Spleen (tissue), 11 donors: Measurements from ENCODE around the gene LCORL. TPM values are rescaled to one million over a fixed set of nuclear protein-coding genes. Genes with fewer than 3 reads are reported as not detected.
"Not testable (repeated sequence)": the region's sequence is repeated elsewhere in the genome, so short reads cannot be mapped to it uniquely, and the experiment has no call there.

Experiments used
- DNase-seq: peaks from one replicate; pipeline ENCODE4 v3.0.0-alpha.2; 2020
- H3K27ac ChIP-seq, 8 donors: fragments of 200-600 bp; sonication (generic) in 7 of 8; 1 replicate in 4 of 8; 2 replicates in 4 of 8; pipeline versions ENCODE4 v1.5.0 to v1.8.0; 2016 to 2021; ENCODE audit warnings: inconsistent platforms in 4 of 8, mild to moderate bottlenecking in 4 of 8, moderate library complexity in 1 of 8
- H3K27me3 ChIP-seq, 7 donors: fragments of 200-600 bp; sonication (generic) in 6 of 7; replicated peaks in 1 of 7; 1 replicate in 4 of 7; 2 replicates in 3 of 7; pipeline versions ENCODE4 v1.5.0 to v1.8.0; 2016 to 2021; ENCODE audit warnings: inconsistent platforms in 3 of 7, mild to moderate bottlenecking in 1 of 7
- H3K36me3 ChIP-seq, 6 donors: fragments of 200-600 bp; sonication (generic) in 5 of 6; 1 replicate in 4 of 6; 2 replicates in 2 of 6; pipeline versions ENCODE4 v1.5.0 to v1.8.0; 2016 to 2021; ENCODE audit warnings: inconsistent platforms in 2 of 6
- H3K4me1 ChIP-seq, 6 donors: fragments of 200-600 bp; sonication (generic) in 5 of 6; 1 replicate in 3 of 6; 2 replicates in 3 of 6; pipeline versions ENCODE4 v1.5.0 to v1.8.0; 2016 to 2021; ENCODE audit warnings: inconsistent platforms in 3 of 6
- H3K4me3 ChIP-seq, 8 donors: fragments of 200-600 bp; sonication (generic) in 7 of 8; 1 replicate in 4 of 8; 2 replicates in 4 of 8; pipeline versions ENCODE4 v1.5.0 to v1.8.0; 2016 to 2021; ENCODE audit warnings: inconsistent platforms in 4 of 8, mild to moderate bottlenecking in 4 of 8, moderate library complexity in 2 of 8
- H3K9me3 ChIP-seq, 8 donors: fragments of 200-600 bp; sonication (generic) in 7 of 8; 1 replicate in 4 of 8; 2 replicates in 4 of 8; pipeline versions ENCODE4 v1.5.0 to v1.8.0; 2016 to 2021; ENCODE audit warnings: inconsistent platforms in 4 of 8
- POLR2A ChIP-seq, 3 donors: fragments of 450-650 bp; IDR thresholded peaks; one replicate each; pipeline ENCODE4 v1.5.1; 2017; ENCODE audit warnings: antibody characterized with exemption in 3 of 3, mild to moderate bottlenecking in 1 of 3
- POLR2AphosphoS5 ChIP-seq, 3 donors: sonication (generic); formaldehyde crosslinking; IDR thresholded peaks; one replicate each; pipeline ENCODE4 v1.5.1; 2017; ENCODE audit warnings: antibody characterized with exemption in 3 of 3
- WGBS, 5 donors: extraction: QIAGEN DNeasy Blood & Tissue Kit in 3 of 5; methylation state at CpG; one replicate each; pipeline versions ENCODE4 v1.1.5 to v1.1.7; 2013 to 2018; 5-methylcytosine and 5-hydroxymethylcytosine counted together
- intact Hi-C: fragments of 100-400 bp; cut with DNase I; formaldehyde crosslinking; loops from one replicate; pipeline ENCODE4 v1.15.0; 2023; ENCODE audit warnings: low total_unique reads
- polyA plus RNA-seq, 3 donors: library from polyadenylated mRNA; stranded (reverse); fragments of 200-250 nt; gene quantifications; one replicate each; pipeline ENCODE4 v1.2.1, GENCODE V29; 2013
- total RNA-seq, 7 donors: library from RNA; depleted of rRNA in 3 of 7; stranded (reverse); fragments of >200 nt in 3 of 7; fragmentation: NEBNext Ultra II Directional in 4 of 7; extraction: Animal tissue kit (Norgen Biotek cat#: 25700) in 4 of 7; gene quantifications; one replicate each; pipeline versions ENCODE4 v1.1.0 to v1.2.1, GENCODE V29; 2016 to 2021
- TF ChIP-seq, protein P1 (sequence below), 11 experiments: fragments of 200-600 bp in 7 of 11; fragments of 450-650 bp in 4 of 11; sonication (generic) in 4 of 11; IDR thresholded peaks in 8 of 11; conservative IDR thresholded peaks in 3 of 11; 1 replicate in 7 of 11; 2 replicates in 4 of 11; pipeline versions ENCODE4 v1.4.0 to v1.8.0; 2016 to 2021; ENCODE audit warnings: antibody characterized with exemption in 11 of 11, inconsistent platforms in 4 of 11, mild to moderate bottlenecking in 1 of 11
- donor health status: healthy with polysubstance abuse.
- donor health status: DM: no; HTN: no; CAD: no; lungs with moderate emphysema.
- donor health status: DM: no; HTN: no; CAD: no.
- donor health status: Bipolar disorder and iron deficiency.
- donor health status: healthy.
- donor health status: DM: no; HTN: no; CAD: no.
- donor health status: DM: yes; HTN: yes; CAD: no.

Gene LCORL
- total and polyA plus RNA-seq, 10 donors = 1.8 to 48.7 (median 22.6) TPM

DNA sequence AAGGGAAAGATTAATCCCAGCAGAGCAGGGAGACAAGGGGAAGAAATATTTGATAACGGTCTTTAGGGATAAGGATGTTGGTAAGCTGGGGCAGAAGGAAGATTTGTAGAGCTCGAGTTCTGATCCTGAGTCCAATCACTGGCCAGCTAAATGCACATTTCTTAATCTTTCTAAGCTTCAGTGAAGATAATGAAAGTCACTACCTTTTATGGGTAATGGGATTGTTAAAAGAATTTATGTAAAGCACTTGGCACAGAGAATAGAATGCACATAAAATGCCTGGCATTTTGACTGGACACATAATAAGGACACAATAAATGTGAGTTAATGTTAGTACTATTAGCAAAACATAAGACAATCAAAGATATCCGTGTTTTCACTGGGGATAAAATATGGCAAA lies 167.5 kb downstream of the LCORL start:
- DNase-seq = no peak
- Histone ChIP-seq H3K27me3 (no peaks in the 10 kb centered on the region), H3K36me3 (peaks cover 0 to 5% (median 0%) of the 10 kb centered on the region in 6 donors), H3K27ac (no peak overlapping the region), H3K4me3 (no peak overlapping the region), H3K9me3 (peaks cover 0 to 14% (median 7%) of the 10 kb centered on the region in 8 donors), H3K4me1 (no peaks in the 10 kb centered on the region)
- TF ChIP-seq POLR2A (IDR thresholded peaks at IDR 0.05) (no peak), POLR2AphosphoS5 (IDR thresholded peaks at IDR 0.05) (no peak)
- TF ChIP-seq, protein P1, sequence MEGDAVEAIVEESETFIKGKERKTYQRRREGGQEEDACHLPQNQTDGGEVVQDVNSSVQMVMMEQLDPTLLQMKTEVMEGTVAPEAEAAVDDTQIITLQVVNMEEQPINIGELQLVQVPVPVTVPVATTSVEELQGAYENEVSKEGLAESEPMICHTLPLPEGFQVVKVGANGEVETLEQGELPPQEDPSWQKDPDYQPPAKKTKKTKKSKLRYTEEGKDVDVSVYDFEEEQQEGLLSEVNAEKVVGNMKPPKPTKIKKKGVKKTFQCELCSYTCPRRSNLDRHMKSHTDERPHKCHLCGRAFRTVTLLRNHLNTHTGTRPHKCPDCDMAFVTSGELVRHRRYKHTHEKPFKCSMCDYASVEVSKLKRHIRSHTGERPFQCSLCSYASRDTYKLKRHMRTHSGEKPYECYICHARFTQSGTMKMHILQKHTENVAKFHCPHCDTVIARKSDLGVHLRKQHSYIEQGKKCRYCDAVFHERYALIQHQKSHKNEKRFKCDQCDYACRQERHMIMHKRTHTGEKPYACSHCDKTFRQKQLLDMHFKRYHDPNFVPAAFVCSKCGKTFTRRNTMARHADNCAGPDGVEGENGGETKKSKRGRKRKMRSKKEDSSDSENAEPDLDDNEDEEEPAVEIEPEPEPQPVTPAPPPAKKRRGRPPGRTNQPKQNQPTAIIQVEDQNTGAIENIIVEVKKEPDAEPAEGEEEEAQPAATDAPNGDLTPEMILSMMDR (IDR thresholded peaks at IDR 0.05 in 8 of 11, conservative IDR thresholded peaks at IDR 0.05 in 3 of 11) = no peak
- intact Hi-C loops = no loop called here
- WGBS, 5 donors = 73 to 92% (median 88%) methylated on average over 3 of the region's 3 CpGs

DNA sequence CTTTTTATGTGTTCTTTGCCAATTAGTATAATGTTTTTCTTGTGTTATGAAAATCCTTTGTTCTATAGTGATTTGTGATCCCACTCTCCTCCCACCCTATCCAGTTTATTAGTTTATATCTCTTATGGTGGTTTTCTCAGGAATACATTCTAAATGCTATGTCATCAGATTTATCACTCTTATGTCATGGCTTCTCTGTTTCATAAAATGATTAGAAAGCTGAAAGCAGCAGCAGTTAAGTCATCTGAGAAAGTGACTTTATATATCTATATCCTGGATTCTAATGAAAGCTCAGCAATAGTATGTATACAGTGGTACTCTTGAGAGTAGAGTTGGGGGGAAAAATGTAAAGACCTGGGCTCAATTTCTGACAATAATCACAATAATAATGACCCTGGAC lies 169.6 kb downstream of the LCORL start:
- no peaks in the 10 kb centered on the region for H3K27me3 ChIP-seq
- no peaks in the 10 kb centered on the region for H3K9me3 ChIP-seq
- no peaks in the 10 kb centered on the region for H3K36me3 ChIP-seq
- H3K27ac ChIP-seq = no peak overlapping the region
- no peak overlapping the region for H3K4me3 ChIP-seq
- DNase-seq = no peak
- no peaks in the 10 kb centered on the region for H3K4me1 ChIP-seq
- TF ChIP-seq POLR2AphosphoS5 (IDR thresholded peaks at IDR 0.05) = no peak
- no peak for TF ChIP-seq POLR2A (IDR thresholded peaks at IDR 0.05)
- TF ChIP-seq, protein P1 (IDR thresholded peaks at IDR 0.05 in 8 of 11, conservative IDR thresholded peaks at IDR 0.05 in 3 of 11) = no peak
- intact Hi-C loops = no loop called here

DNA sequence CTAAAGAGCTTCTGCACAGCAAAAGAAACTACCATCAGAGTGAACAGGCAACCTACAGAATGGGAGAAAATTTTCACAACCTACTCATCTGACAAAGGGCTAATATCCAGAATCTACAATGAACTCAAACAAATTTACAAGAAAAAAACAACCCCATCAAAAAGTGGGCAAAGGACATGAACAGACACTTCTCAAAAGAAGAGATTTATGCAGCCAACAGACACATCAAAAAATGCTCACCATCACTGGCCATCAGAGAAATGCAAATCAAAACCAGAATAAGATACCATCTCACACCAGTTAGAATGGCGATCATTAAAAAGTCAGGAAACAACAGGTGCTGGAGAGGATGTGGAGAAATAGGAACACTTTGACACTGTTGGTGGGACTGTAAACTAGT lies 171.3 kb downstream of the LCORL start:
- H3K4me3 ChIP-seq, H3K27me3 ChIP-seq, H3K9me3 ChIP-seq, H3K4me1 ChIP-seq, H3K36me3 ChIP-seq, DNase-seq, H3K27ac ChIP-seq, intact Hi-C loops: not testable (repeated sequence)
- WGBS, 5 donors = 83 to 95% (median 93%) methylated on average over 1 of the region's 1 CpG

DNA sequence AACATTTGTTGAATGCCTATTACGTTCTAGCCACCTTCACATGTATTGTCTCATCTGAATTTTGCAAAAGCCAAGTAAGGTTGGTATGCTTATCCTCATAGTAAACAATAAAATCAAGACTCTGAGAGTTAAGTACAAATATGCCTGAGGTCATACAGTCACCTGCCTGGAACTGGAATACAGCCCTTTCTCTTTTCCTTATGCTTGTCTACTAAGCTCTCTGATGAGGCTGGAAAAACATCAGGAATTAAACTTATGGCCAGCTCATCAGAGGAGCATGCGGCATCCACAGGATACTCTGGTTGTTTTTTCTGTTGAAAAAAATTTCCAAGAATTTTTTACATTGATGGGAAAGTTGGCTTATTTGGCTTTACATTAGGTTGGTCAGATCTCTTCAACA lies 175.3 kb downstream of the LCORL start:
- no peak overlapping the region for H3K27ac ChIP-seq
- TF ChIP-seq, protein P1 (IDR thresholded peaks at IDR 0.05 in 8 of 11, conservative IDR thresholded peaks at IDR 0.05 in 3 of 11) = no peak
- no peak for TF ChIP-seq POLR2A (IDR thresholded peaks at IDR 0.05)
- no peak for TF ChIP-seq POLR2AphosphoS5 (IDR thresholded peaks at IDR 0.05)
- no peak overlapping the region for H3K4me3 ChIP-seq
- DNase-seq = no peak
- peaks cover 0 to 38% (median 0%) of the 10 kb centered on the region in 6 donors for H3K36me3 ChIP-seq
- no peaks in the 10 kb centered on the region for H3K9me3 ChIP-seq
- intact Hi-C loops = no loop called here
- H3K27me3 ChIP-seq = no peaks in the 10 kb centered on the region
- 93 to 100% (median 95%) methylated on average over 2 of the region's 2 CpGs for WGBS, 5 donors
- no peaks in the 10 kb centered on the region for H3K4me1 ChIP-seq
